ENCODE measurements around the gene EDNRB.
"Not testable (repeated sequence)": the region's sequence is repeated elsewhere in the genome, so short reads cannot be mapped to it uniquely, and the experiment has no call there.

EDNRB gene

DNA sequence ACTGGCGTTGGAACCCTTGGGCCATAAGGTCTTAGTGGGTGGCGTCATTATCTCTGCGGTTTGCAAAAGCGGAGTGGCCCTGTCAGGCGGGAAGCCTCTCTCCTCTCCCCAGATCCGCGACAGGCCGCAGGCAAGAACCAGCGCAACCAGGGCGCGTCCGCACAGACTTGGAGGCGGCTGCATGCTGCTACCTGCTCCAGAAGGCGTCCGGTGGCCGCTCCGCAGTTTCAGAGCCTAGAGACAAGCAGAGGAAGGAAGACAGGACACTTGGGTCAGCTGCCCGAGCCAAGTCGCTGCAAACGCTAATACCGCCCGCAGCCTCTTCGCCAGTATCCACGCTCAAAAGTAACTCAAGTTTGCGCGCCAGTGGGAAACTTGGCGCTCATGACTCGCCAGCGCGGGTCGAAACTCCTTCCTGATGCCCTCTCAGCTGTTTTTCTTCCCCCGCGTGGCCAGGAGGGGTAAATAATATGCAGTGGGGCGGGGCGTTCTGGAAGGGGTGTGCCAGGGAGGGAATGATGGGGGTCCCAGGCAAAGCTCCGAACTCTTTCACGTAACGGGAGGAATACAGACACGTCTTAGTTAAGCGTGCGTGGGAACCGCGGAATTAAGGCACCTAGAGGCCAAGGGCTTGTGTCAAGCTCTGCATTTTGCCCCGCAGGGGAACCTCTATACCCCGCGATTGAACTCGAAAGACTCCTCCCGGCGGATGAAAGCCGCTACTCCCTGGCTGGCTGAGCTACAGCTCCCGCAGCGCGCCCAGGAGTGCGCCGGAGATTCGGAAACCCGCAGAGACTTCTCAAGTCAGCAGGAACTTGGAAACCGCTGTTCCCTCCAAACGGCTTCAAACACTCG is at the start of gene EDNRB:
Gene EDNRB (minus strand): TSS at position 441 of the 855 bp plus-strand sequence. CDS start 258 bp downstream, at position 183.
- DNase-seq, result peak; percentile 51

DNA sequence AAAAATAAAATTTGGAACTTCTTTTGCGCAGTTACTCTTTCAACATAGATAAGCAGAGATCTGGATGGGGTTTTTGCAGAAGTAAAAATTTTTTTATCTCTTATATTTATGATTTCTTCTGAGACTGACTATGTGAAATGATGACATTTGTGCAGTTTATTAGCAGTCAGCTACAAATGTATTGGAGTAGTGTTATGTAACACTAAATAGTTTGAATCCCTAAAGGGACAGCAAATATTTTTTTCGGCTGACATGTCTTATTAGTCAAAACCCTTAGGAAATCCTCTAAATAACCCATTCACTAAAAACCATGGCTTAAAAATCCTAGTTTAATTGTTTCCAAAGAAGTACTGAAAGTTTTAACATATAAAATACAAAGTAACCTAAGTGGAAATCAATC is 48.0 kb upstream of the EDNRB start:
- DNase-seq, result no peak

DNA sequence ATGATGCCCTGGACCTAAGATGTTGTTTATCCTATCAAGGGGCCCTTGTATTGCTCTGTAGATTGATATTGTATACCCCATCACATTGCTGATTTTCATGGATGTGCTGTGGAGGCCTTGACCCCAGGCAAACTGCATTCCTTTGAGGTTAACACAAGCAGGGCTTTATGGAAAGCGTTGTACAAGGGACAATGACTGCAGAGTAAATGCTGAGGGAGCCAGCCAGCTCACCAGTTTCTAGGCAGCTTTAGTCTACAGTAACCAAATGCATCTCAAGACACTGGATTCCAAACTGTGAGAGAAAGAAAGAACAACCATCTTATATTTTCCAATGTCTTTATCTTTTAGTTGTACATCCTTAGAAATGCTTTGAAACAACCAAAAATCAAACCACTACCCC is 34.1 kb upstream of the EDNRB start:
- DNase-seq, result no peak

DNA sequence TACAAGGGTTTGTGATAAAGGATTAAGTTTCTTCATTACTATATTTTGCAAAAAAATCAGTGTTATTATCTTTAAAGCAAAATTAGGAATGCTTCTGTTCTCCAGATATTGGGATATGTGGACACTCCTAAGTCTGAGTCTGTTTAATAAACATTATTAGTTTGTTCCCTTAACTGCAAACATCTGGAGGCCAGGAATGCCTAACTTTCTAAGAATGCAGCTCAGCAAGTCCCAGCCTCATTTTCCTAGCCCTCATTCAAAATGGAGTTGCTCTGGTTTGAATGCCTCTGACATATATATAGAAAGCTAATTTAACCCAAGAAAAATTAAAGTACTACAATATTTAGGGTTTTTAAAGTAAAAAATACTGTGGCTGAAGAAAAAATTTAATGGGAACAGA is 33.6 kb upstream of the EDNRB start:
- DNase-seq, result no peak

DNA sequence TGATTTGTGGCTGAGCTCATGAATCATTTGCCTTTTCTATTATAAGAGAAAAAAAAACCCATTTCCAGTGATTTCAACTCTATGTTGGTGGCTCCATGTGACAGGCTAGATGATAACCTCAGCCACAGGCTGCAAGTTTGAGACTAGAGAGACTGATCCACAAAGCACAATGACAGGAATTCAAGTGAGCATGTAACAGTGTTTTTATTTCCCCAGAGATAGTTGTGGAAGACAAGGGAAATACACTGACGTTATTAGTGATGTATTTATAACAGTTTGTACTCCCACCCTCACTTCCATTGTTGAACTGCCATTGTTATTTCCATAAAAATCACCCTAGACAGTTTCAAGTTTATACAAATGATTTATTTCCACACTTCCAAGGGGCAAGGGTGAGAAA is 27.9 kb upstream of the EDNRB start:
- DNase-seq, result no peak

DNA sequence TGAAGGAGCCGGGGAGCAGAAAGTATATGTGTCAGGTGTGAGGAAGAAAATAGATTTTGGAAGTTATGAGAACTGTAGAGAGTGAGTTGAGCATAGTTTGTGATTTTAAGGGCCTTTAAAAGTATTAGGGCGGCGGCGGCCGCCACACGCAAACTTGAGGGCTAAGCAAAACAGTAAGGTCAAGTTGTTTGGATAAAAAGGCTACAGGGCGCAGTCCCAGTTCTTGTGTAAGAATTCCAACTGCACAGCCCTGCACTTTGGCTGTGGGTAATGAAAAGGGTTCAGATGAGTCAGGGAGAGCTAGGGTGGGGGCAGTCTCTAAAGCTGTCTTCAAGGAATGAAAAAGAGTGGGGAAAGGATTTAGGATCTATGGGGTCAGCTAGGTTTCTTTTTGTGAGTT is 16.4 kb upstream of the EDNRB start:
- not testable (repeated sequence) for DNase-seq

DNA sequence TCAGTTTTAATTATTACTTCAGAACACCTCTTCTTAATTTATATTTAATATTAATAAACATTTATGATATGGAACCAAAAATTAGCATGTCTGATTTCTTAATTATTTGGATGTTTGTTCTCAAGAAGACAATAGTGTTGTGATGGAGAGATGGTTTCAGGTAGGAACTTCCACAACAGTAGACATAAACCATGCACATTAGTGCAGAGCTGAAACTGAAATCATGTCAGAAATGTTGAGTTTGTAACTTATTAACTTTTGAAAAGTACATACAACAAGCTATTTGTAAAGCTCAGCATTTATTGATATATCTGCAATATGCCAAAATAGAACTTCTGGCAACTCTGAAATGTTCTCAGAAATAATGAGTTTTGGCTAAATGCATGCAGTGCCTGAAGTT is 11.8 kb upstream of the EDNRB start:
- no peak for DNase-seq

DNA sequence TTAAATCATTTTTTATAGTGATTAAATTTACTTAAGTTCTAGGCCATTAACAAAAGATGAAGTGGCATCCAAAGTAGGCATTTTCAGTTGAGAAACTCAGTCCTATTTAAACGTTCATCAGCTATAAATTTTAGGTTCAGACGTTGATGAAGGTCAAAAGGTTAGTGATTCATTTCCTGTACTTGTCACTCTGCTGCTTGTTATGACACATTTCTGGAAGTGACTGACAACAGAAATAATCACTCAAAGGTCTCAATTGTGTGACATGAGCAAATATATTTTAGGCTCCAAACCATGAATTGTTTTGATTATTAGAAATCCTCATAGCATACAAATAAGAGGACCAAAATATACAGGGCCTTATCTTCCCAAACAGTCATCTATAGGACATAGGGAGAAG is 10.3 kb upstream of the EDNRB start:
- no peak for DNase-seq

DNA sequence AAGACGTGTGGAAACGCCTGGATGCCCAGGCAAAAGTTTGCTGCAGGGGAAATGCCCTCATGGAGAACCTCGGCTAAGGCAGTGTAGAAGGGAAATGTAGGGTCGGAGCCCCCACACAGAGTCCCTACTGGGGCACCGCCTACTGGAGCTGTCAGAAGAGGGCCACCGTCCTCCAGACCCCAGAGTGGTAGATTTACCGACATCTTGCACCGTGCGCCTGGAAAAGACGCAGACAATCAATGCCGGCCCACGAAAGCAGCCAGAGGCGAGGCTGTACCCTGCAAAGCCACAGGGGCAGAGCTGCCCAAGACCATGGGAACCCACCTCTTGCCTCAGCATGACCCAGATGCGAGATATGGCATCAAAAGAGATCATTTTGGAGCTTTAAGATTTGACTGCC is 7.0 kb upstream of the EDNRB start:
- DNase-seq, result no peak

DNA sequence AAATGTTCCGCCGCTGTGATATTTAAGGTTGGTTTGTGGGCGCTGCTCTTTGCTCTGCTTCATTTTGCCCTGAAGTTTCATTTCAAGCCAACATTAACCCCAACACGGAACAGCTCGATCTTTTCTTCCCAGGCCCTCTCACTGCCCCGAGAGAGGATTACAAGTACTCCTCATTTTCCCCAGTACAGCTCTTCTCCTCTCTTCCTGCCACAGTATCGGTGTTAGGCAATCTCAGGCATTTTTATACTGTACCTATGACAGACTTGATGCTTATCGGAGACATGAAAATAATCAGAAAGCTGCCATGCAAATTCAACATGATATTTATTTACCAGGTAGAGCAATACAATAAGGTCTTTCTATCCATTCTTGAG is 1.3 kb upstream of the EDNRB start:
- DNase-seq, result no peak

DNA sequence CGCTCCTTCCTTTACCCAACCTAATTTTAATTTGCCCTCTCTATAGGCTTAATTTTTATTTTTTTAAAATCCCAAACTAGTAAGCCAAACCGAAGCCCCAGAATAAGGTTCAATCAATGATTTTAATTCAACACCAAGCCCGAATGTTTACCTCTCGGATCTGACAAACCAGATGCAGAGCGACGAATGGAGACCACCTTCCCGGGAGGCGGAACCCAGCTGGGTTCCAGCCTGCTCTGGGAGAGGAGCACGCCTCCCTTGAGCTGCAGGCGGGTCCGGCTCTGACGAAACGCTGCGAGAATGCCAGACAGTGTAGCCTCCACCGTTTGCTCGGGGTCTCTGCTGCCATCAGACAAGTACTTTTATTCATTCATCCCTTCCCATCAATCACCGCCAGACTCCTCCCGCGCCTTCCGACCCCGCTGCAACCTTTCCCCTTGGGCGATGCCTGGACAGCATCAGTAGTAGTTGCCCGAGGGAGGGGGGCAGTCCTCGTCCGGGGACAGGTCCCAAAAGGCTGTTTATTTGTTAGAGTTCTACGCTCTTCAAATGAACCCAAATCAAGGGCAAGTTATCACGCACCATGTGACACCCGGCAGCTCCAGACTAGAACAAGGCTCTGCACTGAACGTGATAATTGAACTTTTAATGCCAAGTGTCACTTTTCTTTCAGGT is 752 bp upstream of the EDNRB start:
- DNase-seq, result peak; percentile 50

DNA sequence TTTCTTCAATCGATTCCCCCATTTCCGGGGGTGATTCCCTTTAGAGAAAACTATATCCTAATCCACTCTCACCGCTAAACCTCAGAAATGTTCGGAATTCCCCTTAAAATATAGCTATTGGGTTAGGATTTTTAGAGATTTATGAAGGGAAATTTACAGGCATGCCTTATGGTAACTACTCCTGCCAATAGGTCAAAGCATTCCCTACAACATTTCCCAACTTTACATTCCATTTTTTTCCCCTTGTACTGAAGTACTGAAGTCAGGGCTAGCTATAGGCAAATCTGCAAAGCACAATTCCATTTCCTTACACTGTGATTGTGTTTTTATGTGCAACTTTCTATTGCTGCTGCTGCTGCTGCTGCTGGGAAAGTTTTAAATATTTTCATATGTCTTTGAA is 2.1 kb downstream of the EDNRB start:
- DNase-seq, result no peak

DNA sequence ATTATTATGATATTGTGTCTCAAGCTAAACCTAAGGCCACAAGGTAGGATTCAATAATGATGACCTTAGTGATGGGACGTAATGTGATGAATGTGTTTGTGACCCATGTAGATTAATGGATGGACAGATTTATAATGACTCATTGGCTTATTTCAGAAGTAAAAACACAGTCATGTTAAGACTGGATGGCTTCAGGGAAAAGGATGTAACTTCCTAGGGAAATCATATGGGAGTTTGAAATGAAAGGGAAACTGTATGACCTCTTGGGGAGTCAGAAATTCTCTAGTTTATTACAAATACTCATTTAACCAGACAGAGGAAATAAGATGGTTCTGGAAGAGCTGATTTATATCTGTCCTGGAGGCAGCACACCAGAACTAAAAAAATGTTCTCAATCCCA is 2.9 kb downstream of the EDNRB start:
- no peak for DNase-seq

DNA sequence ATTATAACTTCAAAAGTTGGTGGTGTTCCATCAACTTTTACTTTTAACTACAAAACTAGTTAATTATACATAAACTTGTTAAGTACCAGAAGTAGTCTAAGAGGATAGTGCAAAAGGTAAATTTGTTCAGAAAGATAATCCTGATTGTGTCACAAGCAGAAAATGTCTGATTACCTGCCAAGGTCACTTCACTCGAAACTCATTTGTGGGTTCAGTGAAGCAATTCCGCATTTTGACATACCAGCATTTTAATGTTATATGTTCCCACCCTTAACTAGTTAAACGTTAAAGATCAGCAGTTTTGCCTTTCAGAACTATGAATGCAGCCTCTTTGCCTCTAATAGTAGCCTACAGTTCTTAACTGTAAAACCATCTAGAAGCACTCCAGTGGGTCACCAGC is 5.6 kb downstream of the EDNRB start:
- no peak for DNase-seq

DNA sequence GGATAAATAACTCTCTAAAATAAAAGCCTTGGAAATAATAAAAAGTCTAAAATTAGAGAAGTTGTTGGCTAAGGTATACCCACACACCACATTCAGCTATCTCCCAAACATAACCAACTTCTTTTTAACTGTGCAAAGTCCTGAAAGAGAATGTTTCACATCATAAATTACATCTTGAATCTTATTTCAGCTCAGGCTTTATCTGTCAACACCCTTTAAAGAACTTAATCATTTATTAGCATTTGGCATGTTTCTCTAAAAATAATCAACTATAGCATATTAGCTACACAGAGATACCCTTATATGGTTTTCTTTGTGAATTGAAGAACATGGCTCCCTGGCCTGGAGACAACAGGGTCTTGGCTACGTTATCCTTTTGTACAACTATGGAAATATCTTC is 6.9 kb downstream of the EDNRB start:
- no peak for DNase-seq

DNA sequence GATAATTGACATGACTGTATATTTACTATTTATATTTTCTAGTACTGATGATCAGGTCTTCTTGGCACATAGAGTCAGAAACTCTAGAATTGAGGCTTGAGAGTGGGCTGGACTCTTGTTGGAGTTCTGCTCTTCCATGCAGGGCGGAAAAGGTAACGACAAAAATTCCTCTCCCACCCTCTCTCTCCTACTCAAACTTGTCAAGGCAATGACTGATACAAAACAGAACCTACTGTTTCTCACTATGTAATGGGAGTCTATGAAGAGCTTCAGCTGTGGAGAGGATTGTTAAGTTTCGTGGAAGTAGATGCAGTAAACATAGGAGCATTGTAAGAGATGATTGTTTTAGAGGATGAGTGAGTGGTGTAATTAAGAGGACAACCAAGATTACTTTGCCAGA is 8.8 kb downstream of the EDNRB start:
- DNase-seq, result no peak

DNA sequence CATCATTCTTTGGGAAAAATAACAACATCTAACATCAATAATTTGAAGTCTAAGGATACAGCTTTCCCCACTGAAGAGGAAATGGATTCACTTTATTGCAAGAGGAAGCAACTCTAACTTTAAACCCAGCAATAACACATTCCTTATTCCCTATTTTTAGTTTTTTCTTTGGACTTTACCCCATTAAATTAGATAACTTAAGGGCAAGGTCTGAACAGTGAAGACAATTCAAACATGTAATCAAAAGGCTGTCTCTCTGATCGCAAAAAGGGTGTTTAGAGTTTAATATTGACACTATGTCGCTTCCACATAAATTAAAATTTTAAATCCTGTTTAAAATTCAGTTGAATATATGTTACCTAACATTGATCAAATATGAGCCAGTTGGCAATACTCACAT is 10.1 kb downstream of the EDNRB start:
- DNase-seq, result no peak

DNA sequence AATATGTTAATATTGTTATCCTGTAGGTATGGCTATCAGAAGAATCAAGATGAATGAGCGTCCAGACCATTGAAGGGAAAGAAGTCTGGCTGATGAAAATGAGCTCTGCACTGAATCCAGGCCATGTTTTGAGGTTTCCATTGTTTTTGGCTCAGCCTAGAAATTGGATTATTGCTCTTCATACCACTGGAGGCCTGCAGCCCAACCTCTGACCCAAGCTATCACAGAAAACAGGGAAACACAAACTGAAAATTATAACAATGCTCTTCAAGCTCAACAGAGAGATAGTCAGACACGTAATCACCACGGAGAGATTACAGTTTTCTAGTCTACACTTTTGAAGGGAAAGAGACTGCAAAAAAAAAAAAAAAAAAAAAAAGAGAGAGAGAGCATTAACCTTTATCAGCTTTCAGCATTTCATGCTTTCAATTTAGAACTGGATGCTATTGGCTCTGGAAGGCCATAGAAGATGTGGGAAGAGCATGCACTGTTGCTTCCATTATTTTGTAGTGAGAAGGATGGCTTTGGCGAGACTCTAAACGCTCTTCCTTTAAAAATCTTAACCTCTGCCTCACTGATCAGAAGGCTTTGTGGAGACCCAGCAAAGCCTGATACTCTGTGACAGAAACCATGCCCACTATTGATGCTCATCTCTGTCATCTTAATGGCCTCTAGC is 10.8 kb downstream of the EDNRB start:
- no peak for DNase-seq

DNA sequence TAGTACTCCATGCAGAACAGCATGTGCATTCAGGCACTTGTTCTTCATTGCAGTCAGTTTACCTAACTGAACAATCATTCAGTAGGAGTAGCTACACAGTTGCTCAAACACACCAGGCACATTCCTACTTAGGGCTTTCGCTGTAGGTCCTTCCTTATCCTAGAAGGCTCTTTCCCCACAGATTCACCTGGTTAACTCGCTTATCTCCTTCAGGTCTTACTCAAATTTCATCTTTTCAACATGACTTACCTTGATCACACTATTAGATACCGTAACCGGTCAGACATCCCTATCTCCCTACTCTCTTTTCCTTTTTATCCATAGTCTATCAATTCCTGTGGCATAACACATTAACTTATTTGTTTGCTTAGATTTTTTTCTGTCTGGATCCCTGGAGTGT is 14.6 kb downstream of the EDNRB start:
- no peak for DNase-seq

DNA sequence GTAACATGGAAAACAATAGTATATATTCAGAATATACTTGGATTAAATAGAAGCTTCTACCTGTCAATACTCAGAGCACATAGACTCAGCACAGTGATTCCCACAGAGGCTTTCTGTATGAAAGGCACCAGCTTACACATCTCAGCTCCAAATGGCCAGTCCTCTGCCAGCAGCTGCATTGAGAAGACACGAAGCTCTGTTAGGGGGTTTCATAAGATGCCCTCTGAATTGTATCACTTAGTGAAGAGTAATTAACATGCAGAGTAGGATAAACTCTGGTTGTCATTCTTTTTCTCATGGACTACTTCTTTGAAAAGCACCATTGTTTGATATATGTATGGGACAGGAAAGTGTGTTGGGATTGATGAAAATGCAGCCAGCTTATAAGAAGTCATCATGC is 15.2 kb downstream of the EDNRB start:
- no peak for DNase-seq

DNA sequence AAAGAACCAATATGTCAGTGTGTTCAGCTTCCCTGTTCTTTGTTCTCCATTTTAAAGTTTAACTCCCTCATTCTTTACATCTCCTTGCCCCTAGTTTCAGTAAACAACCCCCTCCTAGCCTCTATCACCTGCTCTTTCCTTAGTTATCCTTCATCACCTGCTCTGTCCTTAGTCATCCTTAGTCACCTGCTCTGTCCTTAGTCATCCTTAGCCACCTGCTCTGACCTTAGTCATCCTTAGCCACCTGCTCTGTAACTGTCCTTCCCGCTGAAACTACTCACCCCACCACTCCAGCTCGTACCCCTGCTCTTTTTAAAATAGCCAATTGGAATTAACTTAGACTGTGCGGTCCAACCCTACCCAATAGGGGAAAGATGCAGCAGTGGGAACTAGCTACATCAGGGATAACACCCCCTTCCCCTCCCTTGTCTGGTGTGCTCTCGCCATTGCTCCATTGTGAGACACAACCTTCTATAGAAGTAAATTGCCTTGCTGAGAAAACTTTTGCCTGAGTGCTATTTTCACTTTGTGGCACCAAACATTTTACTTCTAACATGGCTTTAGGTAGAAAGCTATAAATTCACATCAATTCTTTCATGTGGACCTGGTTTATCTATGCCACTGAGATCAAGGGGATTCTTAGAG is 16.2 kb downstream of the EDNRB start:
- no peak for DNase-seq

DNA sequence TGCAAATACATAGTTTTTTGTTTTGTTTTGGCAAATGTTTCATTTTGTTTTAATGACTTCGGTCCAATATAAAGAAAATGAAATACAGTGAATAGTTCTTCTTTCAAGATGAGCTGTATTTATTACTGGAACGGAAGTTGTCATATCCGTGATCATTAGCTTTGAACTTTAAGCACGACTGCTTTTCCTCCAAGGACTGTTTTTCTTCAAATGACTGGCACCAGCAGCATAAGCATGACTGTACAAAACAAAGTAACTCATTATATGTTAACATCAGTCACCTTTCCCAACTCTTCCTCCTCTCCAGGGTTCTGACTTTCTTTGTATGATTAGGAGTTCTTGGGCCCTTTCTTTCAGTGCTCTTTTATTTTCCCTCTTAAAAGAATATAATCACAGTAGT is 20.5 kb downstream of the EDNRB start:
- DNase-seq, result no peak

DNA sequence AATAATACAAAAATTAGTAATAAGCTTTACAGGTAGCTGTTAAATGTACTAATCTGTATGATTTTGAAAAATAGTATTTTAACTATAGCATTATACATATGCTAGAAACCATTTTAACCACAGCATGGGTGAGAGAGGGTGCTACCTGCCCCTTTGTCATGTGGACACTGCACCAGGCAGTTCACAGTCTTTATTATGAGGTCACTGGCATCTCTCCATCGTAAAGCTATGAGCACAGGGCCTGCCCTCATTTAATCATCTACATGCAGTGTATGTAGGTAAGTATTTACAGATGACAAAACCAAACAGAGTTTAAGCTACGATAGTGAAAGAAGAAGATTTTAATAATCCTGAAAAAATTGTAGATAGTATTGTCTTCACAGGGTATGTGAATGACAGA is 21.7 kb downstream of the EDNRB start:
- DNase-seq, result no peak

DNA sequence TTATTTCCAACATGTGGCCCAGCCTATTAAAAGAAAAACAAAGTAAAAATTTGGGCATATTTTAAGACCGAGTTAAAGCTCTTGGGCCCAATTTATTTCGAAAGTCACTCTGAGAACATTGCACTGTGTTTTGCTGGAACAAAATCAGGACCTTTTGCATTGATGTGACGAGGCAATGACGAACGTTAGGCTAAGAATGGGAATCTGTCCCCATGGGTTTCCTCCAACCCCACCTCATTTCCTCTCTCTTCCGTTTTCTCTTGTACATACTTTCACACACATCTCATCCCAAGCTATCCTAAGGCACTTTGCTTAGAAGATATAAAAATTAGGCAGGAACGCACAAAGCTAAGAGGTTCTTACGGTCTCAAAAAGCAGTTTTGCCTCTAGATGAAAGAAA is 22.1 kb downstream of the EDNRB start:
- DNase-seq, result no peak

Data from activated CD8-positive, alpha-beta memory T cell treated with anti-CD3 and anti-CD28 coated beads, Interleukin-2, amount 50 U/mL, for 48 hours (primary cell).